UCSD-AML1 (cell line): ENCODE measurements around the gene AMOTL2.

Experiments used
- DNase-seq: peaks from one replicate; lab custom pipeline; 2025; ENCODE audit not compliant: unreplicated experiment; lab: John Stamatoyannopoulos, UW

Gene AMOTL2

GRCh38 chr3:134366928-134367811 lies 7.1 kb downstream of the AMOTL2 start:
- no peak for DNase-seq

- no peak for DNase-seq
Observed at GRCh38 chr3:134366221-134366927, 7.9 kb downstream of the AMOTL2 start.

- no peak for DNase-seq
Observed at GRCh38 chr3:134365766-134366065, 8.5 kb downstream of the AMOTL2 start.

GRCh38 chr3:134364936-134365765 lies 9.1 kb downstream of the AMOTL2 start:
- DNase-seq = peak; percentile 51

GRCh38 chr3:134364061-134364935 lies 9.9 kb downstream of the AMOTL2 start:
- peak; percentile 77 for DNase-seq

GRCh38 chr3:134363381-134363755 lies 10.9 kb downstream of the AMOTL2 start:
- no peak for DNase-seq

GRCh38 chr3:134362670-134363380 lies 11.4 kb downstream of the AMOTL2 start:
- DNase-seq = no peak

- DNase-seq = no peak
Observed at GRCh38 chr3:134362221-134362620, 12.0 kb downstream of the AMOTL2 start.

GRCh38 chr3:134361162-134361835 lies 12.9 kb downstream of the AMOTL2 start:
- no peak for DNase-seq

- no peak for DNase-seq
Observed at GRCh38 chr3:134360046-134360445, 14.2 kb downstream of the AMOTL2 start.

- DNase-seq = no peak
Observed at GRCh38 chr3:134359121-134360010, 14.9 kb downstream of the AMOTL2 start.

GRCh38 chr3:134357914-134358811 lies 16.1 kb downstream of the AMOTL2 start:
- DNase-seq = peak; percentile 29

GRCh38 chr3:134357261-134357913 lies 16.9 kb downstream of the AMOTL2 start:
- DNase-seq = no peak

- DNase-seq = no peak
Observed at GRCh38 chr3:134356411-134357040, 17.7 kb downstream of the AMOTL2 start.

- DNase-seq = no peak
Observed at GRCh38 chr3:134355416-134355815, 18.8 kb downstream of the AMOTL2 start.

GRCh38 chr3:134354612-134355251 lies 19.5 kb downstream of the AMOTL2 start:
- DNase-seq = no peak
